GM21723 (cell line): ENCODE data around the gene GFOD2.
A peak's percentile ranks its signal among the peaks of the same experiment; 100 is the strongest.
"Not testable (repeated sequence)": the region's sequence is repeated elsewhere in the genome, so short reads cannot be mapped to it uniquely, and the experiment has no call there.

Experiments used
- ATAC-seq: cut with Tn5 transposase; IDR thresholded peaks from one replicate; pipeline ENCODE4 v1.9.1; 2021; ENCODE audit warnings: mild to moderate bottlenecking, moderate library complexity; ENCODE audit not compliant: unreplicated experiment

Gene GFOD2, protein sequence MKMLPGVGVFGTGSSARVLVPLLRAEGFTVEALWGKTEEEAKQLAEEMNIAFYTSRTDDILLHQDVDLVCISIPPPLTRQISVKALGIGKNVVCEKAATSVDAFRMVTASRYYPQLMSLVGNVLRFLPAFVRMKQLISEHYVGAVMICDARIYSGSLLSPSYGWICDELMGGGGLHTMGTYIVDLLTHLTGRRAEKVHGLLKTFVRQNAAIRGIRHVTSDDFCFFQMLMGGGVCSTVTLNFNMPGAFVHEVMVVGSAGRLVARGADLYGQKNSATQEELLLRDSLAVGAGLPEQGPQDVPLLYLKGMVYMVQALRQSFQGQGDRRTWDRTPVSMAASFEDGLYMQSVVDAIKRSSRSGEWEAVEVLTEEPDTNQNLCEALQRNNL

DNA sequence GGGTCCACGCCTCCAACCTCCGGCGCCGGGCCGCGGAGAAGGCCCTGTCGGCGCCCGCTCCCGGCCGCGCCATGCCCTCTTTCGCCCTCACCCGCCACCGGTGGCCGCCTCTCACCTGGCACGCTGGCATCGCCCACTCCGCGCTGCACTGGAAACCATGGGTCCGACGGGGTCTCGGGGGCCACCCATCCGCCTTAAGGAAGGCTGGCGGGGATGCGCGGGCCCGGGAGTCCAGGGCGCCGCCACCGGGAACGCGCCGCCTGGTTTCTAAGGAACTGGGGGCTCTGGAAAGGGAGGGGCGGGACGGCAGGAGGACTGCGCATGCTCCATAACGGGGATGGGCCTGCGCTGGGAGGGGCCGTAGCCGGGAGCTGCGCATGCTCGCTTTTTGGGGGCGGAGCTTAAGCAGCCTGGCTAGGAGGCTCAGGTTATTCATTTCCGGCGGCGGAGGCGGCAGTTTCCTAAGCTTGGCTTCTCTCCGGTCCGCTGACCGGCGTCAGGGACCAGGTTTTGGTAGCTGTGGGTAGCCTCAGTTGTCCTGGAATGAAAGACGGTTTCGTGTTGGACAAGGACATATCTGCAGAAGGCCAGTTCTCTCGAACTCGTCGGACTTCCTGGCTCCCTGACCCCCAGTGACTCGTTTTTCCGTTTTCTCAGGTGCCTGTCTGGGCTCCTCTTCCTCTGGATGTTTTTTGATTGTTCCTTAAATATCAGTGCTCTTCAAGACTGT, at the start of gene GFOD2:
Gene GFOD2 (minus strand): TSS at position 269 of the 730 bp plus-strand sequence. CDS start 33,601 bp downstream, outside the sequence.
- ATAC-seq, result peak; percentile 82

DNA sequence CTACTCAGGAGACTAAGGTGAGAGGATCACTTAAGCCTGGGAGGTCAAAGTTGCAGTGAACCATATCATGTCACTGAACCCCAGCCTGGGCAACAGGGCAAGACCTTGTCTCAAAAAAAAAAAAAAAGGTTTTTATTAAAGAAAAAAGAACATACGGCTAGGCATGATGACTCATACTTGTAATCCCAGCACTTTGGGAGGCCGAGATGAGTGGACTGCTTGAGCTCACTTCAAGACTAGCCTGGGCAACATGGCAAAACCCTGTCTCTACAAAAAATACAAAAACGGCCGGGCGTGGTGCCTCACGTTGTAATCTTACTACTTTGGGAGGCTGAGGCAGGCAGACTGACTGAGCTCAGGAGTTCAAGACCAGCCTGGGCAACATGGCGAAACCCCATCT, 48.8 kb upstream of the GFOD2 start:
- ATAC-seq, result no peak

DNA sequence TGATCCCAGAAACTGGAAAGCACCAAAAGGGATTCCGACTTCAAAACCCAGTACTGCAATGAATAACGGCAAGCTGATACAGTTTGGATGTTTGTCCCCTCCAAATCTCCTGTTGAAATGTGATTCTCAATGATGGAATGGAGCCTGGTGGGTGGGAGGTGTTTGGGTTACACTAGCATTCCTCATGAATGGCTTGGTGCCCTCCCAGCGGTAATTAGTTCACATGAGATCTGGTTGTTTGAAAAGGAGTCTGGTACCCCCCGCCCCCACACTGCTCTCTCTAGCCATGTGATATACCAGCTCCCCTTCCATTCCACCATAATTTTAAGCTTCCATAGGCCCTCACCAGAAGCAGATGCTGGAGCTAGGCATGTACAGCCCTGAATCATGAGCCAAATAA, 47.2 kb upstream of the GFOD2 start:
- no peak for ATAC-seq

DNA sequence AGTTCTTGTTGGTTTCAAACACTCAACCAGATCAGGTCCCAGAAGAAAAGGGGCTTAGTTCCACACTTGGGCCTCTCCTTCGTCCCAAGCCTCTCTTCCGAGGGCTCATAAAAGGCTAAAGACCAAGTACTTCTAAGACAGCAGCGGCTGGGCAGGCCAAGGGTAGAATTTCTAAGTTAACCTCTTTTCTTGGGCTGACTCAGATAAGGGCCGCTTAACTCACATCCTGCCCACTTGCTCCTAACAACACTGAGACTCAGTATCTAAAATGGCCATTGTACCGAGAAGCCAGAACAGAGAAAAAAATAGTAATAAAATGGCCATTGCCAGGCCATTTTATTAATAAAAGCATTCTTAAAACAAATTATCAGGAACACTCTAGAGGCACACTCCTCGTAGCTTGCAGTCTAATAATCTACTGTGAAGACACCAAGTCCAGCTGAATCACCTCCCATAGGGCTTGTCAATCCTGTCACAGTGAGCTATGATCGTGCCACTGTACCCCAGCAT, 45.1 kb upstream of the GFOD2 start:
- no peak for ATAC-seq

DNA sequence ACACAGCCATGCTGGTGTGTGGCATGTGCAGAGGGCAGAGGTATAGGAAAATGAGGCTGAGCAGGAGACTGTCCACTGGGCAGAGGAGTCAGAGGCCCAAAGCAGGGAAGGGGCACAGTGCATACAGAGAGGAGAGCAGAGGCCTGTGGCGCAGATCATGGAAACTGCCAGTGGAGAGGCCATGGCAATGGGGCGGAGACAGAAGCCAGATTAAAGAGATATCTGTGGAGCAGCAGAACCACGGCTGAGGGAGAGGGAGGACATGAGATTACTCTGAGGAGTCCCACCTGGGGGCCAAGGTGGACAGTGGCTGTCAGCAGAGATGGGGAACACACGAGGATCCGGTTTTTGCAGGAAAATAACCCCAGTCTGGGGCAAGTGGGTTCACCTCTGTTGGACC, 44.0 kb upstream of the GFOD2 start:
- no peak for ATAC-seq

DNA sequence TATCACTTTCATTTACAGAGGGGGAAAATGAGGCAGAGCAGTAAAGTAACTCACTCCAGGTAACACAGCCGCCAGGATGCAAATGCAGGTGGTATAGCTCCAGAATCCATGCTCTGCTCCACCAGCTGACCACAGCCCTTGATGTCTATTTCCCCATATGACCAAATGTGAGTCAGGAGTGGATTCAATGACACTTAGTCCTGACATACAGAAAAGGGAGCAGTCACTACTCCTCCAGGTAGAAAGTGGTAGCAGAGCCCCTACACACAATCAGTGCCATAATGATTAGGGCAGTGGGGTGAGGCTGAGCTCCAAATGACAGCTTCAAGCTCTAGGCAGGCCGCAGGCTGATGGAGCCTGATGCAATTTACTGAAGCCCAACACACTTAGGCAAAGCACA, 43.3 kb upstream of the GFOD2 start:
- no peak for ATAC-seq

DNA sequence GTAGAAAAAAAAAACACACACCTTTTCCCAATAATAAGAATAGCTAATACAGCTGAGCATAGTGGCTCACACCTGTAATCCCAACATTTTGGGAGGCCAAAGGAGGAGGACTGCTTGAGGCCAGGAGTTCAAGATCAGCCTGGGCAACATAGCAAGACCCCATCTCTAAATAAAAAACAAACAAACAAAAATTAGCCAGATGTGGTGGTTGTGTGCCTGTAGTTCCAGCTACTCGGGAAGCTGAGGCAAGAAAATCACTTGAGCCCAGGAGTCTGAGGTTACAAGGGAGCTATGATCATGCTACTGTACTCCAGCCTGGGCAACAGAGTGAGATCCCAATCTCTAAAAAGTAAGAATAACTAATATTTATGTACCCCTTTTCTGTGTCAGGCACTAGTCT, 42.8 kb upstream of the GFOD2 start:
- no peak for ATAC-seq

DNA sequence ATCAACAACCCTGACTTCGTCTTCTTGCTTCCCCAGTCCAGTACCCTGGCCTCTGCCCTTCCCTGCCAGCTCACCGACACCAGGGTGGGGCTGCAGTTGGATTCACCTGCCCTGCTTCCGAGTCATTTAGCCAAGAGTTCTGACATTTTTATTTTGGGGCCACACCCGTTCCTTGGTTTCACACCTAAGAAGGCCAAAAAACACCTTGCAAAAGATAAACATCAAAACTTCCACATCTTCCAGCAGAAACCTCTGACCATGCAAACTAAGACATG, 41.8 kb upstream of the GFOD2 start:
- no peak for ATAC-seq

DNA sequence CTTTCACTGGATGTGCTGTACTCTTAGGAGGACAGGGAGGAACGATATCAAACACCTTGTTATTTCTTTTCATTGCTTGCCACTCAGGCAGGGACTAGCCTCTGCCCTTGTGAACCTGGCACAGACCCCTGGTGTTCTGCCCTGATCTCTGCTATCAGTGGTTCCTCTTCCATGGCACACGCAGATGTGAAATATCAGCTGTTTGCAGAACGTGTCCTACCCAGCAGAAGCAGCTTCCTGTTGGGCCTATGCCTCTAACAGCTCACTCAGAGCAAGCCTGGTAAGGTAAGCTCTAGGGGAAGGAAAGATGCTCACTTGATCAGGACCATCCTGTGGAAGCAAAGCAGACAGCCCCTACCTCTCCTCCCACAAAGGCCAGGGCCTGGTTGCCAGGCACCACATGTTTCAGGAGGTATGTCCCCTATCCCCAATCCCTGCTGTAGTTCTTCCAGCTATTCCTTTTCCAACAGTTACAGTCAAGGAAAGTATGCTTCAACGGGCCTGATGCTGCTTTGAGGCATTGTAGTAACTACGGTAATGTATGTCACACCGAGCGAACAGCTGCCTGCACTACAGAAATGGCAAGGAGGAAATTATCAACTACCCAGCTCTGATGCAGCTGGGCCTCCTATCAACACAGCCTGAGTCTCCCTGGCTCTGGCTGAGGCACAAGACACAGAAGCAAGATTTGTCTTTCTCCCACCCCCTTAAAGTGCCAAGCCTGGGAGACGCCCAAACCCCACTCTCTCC, 41.3 kb upstream of the GFOD2 start:
- ATAC-seq, result no peak

DNA sequence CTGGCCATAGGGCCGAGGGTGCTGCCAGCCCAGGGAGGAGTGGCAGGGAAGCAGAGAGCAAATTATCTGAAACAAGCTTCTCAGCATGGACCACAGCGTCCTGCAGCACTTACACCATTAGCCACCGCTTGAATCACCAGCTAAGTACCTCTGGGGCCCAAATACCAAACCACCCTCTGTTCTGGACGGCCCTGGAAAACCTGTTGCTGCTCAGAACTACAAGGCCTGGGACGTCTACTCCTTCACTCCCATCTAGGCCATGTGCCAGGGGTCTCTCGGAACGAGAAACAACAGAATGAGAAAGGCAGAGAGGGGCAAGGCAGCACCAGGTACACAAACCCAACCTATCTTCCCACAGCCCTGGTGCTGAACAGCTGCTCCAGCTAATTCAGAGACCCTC, 39.9 kb upstream of the GFOD2 start:
- ATAC-seq, result no peak

DNA sequence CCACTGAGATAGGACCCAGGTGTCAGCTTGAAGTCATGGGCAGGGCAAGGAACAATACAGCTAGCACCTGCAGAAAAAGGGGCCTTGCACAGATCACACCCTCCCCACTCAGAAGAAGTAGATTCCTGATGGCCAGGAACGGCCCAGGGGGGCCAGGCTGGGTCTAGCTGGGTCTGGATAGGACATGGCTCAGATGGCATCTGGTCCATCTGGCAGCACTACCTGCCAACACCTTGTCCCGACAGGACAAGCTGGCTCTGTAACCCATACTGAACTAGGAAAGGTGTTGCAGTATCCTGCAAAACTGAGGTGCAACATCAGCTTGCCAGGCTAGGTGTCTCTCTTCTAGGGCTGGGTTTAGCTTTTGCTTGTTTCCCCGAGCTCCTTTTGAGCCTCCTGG, 38.9 kb upstream of the GFOD2 start:
- ATAC-seq, result no peak

DNA sequence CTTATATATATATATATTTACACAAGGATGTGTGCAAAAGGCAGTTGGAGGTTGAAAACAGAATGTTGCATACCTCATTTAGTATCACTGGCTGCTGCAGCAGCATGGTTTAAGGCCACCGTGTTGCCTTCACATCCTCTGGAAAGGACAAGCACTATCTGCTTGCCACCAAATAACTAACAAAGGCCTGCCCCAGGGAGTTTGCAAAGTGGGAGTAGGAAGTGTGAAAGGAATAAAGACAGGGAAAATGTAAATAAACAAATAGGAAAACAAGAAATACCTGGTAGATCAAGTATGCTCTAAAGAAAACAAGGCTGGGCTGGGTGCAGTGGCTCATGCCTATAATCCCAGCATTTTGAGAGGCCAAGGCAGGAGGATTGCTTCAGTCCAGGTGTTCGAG, 33.5 kb upstream of the GFOD2 start:
- ATAC-seq, result no peak

DNA sequence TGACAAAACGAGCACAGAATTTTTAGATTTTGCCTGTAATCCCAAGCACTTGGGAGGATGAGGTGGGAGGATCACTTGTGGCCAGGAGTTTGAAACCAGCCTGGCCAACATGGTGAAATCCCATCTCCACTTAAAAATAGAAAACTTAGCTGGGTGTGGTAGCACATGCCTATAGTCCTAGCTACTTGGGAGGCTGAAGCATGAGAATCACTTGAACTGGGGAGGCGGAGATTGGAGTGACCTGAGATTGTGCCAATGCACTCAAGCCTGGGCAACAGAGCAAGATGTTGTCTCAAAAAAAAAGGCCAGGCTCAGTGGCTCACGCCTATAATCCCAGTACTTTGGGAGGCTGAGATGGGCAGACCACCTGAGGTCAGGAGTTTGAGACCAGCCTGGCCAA, 32.2 kb upstream of the GFOD2 start:
- ATAC-seq, result not testable (repeated sequence)

DNA sequence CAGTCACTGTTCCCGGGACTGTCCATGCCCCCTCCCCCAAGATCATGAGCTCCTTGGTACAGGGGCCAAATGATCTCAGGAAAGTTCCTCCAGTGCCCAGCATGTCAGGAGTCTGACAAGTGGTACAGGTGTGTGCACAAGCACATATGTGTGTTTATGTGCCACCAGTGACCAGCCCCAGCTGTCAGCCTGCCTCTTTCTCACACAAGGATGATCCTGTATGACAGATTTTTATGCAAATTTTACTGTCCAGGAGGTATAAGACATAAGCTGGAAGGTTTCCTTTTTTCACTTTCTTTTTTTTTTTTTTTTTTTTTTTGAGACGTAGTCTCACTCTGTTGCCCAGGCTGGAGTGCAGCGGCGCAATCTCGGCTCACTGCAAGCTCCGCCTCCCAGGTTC, 31.4 kb upstream of the GFOD2 start:
- ATAC-seq, result peak; percentile 88

DNA sequence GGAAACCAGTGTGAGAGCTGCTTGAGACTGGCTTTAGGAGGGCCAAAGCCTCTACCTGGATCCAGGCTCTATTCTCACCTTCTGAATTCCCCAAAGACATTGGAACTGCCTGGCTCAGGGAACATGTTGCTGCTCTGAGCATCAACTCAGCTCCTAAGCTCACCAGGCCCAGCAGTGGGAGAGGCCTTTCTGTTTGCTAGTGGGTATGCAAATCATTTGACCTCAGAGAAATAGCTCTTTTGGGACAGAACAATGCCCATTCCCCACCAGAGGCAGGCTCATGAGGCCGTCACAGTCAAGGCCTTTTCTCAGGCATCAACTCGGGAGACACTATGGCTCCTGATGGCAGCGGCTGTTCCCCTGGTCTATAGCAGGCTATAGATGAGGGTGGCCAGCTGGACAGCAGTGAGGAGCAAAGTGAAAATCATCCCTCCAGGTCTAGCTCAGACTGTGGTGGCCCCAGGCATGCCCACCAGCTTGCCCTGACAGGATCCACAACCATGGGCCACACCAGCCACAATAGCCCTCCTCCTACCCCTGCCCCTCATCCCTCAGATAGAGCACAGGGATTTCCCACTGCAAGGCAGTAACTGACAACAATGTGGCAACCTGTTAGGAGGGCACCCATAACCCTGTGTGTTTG, 30.4 kb upstream of the GFOD2 start:
- peak; percentile 40 for ATAC-seq

DNA sequence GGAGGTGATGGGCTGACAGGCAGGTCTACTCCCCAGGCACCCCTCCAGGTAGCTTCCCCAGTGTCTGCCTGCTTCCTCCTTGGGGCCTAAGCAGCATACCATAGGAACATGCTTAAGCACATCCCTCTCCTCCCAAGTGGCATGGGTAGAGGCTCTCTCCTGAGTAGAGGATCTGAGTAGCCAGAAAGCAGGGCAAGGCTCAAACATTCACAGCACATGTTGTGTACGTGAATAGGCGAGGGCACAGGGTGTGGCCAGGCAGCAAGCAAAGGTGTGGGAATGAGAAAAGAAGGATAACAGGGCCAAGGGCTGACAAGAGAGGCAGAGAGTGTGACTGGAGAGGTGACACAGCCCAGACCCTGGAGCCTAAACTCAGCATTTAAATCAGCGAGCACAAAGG, 29.7 kb upstream of the GFOD2 start:
- no peak for ATAC-seq

DNA sequence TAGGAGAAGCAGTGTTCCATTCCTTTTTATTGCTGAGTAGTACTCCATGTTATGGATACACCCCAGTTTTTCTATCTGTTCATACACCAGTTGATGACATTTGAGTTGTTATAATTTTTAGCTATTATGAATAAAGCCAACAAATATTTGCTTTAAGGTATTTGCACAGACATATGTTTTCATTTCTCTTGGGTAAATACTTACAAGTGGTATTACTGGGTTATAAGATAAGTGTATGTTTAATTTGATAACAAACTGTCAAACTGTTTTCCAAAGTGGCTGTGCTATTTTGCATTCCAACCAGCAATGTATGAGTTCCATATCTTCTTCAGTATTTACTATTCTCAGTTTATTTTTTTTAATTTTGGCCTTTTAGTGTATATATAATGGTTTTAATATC, 27.7 kb upstream of the GFOD2 start:
- ATAC-seq, result no peak

DNA sequence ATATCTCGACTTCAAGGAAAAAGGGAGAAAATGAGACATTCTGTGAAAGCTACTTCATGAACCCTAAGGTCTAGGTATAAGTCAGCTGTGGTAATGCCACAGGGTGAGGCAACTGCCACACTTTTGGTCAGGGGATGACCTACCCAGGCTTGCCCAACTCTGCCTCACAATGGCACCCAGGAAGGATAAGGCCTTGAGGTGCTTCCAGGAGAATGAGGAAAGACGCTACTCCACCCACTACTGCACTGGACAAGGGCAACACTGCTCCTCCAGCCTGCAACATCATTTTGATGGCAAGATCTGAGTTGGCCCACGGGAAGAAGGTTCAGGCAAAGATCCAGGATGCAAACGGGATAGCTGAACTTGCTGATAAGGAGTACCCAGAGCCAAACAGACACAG, 22.0 kb upstream of the GFOD2 start:
- no peak for ATAC-seq

DNA sequence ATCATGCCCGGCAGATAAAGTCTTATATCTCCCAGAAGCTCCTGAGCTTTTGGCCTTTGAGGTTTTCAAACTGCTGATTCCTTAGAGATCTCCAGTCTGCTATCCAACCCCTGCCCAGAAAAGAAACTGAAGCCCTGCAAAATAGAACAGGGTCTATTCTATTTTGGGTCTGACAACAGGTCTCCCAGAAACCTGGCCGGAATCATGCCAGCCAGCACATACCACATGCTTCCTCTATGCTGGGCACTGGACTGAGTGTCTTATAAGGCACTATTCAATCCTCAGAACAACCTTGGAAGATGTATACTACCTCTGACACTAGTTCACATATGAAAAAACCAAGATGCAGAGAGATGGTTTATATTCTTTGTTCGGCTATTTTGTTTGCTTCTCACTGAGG, 21.3 kb upstream of the GFOD2 start:
- no peak for ATAC-seq

DNA sequence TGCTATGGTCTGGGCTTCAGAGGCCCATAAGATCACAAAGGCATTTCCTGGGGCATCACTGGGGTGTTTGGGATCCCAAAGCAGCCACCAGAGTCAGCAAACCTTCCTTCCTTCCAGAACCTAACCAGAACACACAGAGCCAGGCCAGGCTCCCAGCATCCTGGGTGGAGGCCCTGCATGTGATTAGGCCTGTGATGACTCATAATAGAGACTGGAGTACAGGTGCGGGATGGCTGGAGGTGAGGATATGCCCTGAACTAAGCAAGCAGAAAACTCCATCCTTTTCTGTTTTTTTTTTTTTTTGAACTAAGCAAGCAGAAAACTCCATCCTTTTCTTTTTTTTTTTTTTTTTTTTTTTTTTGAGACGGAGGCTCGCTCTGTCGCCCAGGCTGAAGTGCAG, 17.7 kb upstream of the GFOD2 start:
- no peak for ATAC-seq

DNA sequence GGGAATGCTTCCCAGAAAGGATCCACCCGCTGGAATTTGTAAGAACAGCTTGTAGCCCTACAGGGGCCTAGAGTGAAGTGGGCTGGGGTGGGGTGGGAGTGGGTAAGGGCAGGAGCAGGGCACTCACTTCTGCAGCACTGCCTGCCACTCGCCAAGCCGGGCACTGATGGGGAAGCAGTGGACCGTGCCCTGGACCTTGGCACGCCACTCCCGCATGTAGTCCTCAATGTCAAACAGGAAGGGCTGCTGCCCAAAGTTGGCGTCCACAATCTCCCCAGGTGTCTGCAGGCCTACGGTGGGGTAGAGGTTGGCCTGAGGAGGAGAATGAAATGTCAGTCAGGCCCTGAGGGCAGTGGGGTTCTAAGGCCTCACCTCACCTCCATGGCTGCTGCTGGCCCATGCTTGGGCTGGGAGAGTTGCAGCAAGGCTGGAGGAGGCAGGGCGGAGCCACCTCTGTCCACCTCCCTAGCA, 15.7 kb upstream of the GFOD2 start:
- no peak for ATAC-seq
